HG02885 (cell line): ENCODE results near the gene CD70.
"Not testable (repeated sequence)": the region's sequence is repeated elsewhere in the genome, so short reads cannot be mapped to it uniquely, and the experiment has no call there.

Experiments
- ATAC-seq: cut with Tn5 transposase; IDR thresholded peaks from one replicate; pipeline ENCODE4 v1.9.1; 2021; ENCODE audit warnings: mild to moderate bottlenecking; ENCODE audit not compliant: unreplicated experiment, poor library complexity

Gene CD70, protein sequence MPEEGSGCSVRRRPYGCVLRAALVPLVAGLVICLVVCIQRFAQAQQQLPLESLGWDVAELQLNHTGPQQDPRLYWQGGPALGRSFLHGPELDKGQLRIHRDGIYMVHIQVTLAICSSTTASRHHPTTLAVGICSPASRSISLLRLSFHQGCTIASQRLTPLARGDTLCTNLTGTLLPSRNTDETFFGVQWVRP

GRCh38 chr19:6590827-6591319 lies at the start of gene CD70:
Gene CD70 (minus strand): TSS chr19:6591150. CDS start chr19:6591002, 148 bp downstream.
- peak; percentile 43 for ATAC-seq

GRCh38 chr19:6640333-6640732 lies 49.4 kb upstream of the CD70 start:
- not testable (repeated sequence) for ATAC-seq

GRCh38 chr19:6639439-6639838 lies 48.5 kb upstream of the CD70 start:
- ATAC-seq: no peak

- not testable (repeated sequence) for ATAC-seq
These were observed 42.5 kb upstream of the CD70 start for GRCh38 chr19:6633456-6633813.

GRCh38 chr19:6632747-6633455 lies 42.0 kb upstream of the CD70 start:
- ATAC-seq: not testable (repeated sequence)

- ATAC-seq: no peak
These were observed 41.2 kb upstream of the CD70 start for GRCh38 chr19:6632002-6632621.

GRCh38 chr19:6626764-6627163 lies 35.8 kb upstream of the CD70 start:
- no peak for ATAC-seq

DNA sequence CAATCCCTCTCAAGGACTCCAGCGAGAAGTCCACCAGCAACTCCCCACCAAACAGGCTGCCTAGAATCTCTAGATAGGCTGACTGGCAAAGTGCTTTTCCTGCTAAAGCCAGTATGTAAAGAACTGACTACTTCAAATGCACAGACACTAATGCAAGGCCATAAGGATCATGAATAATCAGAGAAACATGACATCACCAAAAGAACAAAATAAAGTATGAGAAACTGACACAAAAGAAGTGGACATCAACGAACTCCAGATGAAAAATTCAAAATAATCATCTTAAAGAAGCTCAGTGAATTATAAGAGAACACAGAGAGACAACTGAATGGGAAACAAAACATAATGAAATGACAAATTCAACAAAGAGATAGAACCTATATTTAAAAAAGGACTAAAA lies 26.4 kb upstream of the CD70 start:
- no peak for ATAC-seq

DNA sequence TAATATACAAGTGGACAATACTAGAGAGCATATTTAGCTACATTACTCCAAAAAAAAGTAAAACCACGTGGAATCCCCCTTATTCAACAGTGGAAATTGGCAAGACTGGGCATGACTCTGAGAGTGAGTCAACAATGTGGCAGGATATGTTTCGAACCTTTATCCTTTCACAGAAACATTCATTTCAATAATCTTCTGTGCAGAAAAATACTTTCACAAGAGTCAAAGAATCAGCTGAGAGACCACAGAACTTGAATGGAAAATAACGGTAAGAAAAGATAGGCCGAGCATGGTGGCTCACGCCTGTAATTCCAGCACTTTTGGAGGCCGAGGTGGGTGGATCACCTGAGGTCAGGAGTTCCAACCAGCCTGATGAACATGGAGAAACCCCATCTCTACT lies 25.1 kb upstream of the CD70 start:
- no peak for ATAC-seq

GRCh38 chr19:6613711-6614110 lies 22.8 kb upstream of the CD70 start:
- no peak for ATAC-seq

GRCh38 chr19:6610934-6611852 lies 20.2 kb upstream of the CD70 start:
- no peak for ATAC-seq

- no peak for ATAC-seq
These were observed 18.0 kb upstream of the CD70 start for GRCh38 chr19:6608940-6609339.

DNA sequence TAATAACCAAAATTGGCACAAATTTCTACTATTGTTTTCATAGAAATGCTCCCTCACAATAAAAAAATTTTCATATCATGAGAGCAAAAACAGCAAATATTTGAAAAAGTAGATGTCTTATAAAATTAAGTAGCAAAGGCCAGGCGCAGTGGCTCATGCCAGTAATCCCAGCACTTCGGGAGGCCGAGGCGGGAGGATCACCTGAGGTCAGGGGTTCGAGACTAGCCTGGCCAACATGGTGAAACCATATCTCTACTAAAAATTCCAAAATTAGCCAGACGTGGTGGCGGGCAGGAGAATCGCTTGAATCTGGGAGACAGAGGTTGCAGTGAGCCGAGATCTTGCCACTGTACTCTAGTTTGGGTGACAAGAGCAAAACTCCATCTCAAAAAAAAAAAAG lies 17.2 kb upstream of the CD70 start:
- ATAC-seq: not testable (repeated sequence)

GRCh38 chr19:6606276-6607070 lies 15.5 kb upstream of the CD70 start:
- not testable (repeated sequence) for ATAC-seq

- no peak for ATAC-seq
These were observed 14.0 kb upstream of the CD70 start for GRCh38 chr19:6604906-6605305.

- no peak for ATAC-seq
These were observed 11.8 kb upstream of the CD70 start for GRCh38 chr19:6602729-6603114.

GRCh38 chr19:6601537-6602052 lies 10.6 kb upstream of the CD70 start:
- peak; percentile 71 for ATAC-seq

- ATAC-seq: not testable (repeated sequence)
These were observed 10.1 kb upstream of the CD70 start for GRCh38 chr19:6600951-6601536.

- ATAC-seq: no peak
These were observed 9.0 kb upstream of the CD70 start for GRCh38 chr19:6599866-6600454.
